Fibroblast of skin of left quadriceps (primary cell): ENCODE results near the gene CAMP.
"Not testable (repeated sequence)": the region's sequence is repeated elsewhere in the genome, so short reads cannot be mapped to it uniquely, and the experiment has no call there.

Experiments used
- DNase-seq, 2 experiments: peaks; one replicate each; pipeline ENCODE4 v3.0.0-alpha.2; 2013; ENCODE audit warnings: low read depth in 2 of 2

The CAMP gene

DNA sequence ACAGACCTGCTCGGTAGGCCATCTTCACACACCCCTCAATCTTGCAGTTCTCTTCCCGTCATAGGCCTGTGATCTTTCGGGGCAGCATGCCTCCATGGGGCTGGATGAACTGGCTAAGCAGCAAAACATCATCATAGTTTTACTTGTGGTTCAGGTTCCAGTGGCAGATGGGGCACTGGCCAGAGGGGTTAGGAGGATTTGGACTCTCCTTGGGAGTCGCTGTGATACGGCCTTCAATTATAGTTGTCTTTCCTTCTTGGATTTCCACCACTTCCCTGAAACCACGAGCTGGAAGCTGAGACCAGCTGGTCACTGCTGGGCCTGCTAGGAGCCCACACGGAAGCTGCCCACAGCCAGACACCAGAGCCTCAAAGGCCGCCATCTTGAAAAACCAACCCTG lies 33.3 kb downstream of the CAMP start:
- DNase-seq = no peak

DNA sequence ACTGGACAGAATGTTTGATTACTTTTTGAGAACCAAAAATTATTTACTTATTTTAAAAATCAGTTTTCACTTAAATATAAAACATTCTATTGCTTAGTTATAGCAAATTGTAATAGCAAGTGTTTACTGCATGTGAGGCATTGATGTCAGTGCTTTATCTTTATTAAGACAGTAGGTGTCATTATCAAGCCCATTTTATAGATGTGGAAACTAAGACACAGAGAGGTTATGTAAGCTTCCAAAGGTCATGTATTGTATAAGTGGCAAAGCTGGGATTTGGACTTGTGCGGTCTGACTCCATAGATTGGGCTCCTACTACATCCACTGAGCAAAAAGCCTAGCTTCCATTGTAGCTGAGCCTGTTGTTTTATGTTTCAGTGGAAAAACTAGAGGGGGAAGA lies 35.2 kb downstream of the CAMP start:
- DNase-seq = no peak

DNA sequence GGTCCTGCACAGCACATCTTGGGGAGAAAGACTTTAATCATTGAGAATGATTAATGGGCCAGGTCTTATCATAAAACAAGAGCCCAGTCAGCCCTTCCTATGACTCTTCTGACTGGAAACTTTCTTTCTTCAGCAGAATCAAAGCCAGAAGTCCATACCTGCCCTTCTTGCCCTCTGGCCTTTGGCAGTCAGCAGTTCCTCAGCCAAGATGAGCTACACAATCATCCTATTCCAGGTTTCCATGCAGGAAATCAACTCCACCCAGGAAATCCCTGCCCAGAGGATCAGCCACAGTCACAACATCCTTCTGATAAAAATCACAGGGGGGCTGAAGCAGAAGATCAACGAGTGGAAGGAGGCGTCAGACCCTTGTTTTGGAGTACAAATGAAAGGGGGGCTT lies 44.5 kb downstream of the CAMP start:
- no peak for DNase-seq

DNA sequence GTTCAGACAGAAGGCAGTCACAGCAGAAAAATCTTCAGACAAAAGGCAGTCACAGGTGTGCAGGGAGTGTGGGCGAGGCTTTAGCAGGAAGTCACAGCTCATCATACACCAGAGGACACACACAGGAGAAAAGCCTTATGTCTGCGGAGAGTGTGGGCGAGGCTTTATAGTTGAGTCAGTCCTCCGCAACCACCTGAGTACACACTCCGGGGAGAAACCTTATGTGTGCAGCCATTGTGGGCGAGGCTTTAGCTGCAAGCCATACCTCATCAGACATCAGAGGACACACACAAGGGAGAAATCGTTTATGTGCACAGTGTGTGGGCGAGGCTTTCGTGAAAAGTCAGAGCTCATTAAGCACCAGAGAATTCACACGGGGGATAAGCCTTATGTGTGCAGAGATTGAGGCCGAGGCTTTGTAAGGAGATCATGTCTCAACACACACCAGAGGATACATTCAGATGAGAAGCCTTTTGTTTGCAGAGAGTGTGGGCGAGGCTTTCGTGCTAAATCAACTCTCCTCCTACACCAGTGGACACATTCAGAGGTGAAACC lies 45.2 kb downstream of the CAMP start:
- DNase-seq = no peak

DNA sequence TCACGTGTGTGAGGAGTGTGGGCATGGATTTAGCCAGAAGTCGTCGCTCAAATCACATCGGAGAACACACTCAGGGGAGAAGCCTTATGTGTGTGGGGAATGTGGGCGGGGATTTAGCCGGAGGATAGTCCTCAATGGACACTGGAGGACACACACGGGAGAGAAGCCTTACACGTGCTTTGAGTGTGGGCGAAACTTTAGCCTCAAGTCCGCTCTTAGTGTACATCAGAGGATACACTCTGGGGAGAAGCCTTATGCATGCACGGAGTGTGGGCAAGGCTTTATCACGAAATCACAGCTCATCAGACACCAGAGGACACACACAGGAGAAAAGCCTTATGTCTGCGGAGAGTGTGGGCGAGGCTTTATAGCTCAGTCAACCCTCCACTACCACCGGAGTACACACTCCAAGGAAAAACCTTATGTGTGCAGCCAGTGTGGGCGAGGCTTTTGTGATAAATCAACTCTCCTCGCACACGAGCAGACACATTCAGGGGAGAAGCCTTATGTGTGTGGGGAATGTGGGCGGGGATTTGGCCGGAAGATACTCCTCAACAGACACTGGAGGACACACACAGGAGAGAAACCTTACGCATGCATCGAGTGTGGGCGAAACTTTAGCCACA lies 45.8 kb downstream of the CAMP start:
- DNase-seq = no peak

DNA sequence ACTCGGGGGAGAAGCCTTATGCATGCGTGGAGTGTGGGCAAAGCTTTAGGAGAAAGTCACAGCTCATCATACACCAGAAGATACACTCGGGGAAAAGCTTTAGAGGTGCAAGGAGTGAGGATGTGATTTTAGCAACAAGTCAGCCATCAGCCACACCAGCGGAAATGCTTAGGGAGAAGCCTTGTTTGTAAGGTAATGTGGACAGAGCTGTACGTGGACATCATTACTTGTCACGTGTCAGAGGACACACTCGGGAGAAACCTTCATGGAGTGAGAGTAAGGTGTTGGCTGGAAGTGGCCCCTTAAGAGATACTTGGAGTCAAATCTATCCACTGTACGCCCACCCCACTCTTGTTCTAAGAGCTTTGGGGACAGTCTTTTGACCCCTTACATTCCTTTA lies 46.3 kb downstream of the CAMP start:
- no peak for DNase-seq

DNA sequence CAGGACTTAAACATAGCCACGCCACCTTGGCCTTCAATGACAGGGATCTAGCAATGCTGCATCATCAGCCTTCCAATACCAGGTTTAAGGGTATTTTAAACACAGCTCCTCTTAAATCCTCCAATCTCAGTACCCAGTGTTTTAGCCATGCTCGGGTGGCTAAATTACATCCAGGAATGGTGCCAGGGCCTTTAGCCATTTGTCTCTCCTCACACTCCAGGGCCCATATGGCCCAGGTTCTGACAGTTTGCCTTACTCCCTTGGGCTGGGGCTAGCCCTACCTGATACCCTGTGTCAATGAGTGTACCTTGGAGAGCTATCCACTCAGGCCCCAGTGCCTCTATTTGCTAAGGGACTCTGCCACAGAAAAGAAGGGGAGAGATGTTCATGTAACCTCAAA lies 47.0 kb downstream of the CAMP start:
- no peak for DNase-seq

DNA sequence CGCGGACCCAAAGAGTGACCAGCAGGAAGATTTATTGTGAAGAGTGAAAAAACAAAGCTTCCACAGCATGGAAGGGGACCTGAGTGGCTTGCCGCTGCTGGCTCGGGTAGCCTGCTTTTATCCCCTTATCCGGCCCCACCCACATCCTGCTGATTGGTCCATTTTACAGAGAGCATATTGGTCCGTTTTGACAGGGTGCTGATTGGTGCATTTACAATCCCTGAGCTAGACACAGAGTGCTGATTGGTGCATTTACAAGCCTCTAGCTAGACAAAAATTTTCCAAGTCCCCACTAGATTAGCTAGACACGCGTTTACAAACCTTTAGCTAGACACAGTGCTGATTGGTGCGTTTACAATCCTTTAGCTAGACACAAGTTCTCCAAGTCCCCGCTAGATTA lies 47.9 kb downstream of the CAMP start:
- DNase-seq = not testable (repeated sequence)

DNA sequence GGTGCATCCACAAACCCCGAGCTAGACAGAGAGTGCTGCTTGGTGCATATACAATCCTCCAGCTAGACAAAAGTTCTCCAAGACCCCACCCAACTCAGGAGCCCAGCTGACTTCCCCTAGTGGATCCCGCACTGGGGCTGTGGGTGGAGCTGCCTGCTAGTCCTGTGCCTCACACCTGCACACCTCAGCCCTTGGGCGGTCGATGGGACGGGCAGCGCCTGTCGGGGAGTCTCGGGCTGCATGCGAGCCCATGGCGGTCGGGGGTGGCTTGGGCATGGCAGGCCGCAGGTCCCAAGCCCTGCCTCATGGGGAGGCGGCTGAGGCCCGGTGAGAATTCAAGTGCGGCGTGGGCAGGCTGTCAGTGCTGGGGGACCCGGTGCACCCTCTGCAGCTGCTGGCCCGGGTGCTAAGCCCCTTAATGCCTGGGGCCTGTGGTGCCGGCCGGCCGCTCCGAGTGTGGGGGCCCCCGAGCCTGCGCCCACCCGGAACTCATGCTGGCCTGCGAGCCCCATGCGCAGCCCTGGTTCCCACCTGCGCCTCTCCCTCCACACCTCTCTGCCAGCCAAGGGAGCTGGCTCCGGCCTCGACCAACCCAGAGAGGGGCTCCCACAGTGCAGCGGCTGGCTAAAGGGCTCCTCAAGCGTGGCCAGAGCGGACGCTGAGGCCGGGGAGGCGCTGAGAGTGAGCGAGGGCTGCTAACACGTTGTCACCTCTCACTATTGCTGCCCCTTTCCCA lies 48.6 kb downstream of the CAMP start:
- DNase-seq = no peak

DNA sequence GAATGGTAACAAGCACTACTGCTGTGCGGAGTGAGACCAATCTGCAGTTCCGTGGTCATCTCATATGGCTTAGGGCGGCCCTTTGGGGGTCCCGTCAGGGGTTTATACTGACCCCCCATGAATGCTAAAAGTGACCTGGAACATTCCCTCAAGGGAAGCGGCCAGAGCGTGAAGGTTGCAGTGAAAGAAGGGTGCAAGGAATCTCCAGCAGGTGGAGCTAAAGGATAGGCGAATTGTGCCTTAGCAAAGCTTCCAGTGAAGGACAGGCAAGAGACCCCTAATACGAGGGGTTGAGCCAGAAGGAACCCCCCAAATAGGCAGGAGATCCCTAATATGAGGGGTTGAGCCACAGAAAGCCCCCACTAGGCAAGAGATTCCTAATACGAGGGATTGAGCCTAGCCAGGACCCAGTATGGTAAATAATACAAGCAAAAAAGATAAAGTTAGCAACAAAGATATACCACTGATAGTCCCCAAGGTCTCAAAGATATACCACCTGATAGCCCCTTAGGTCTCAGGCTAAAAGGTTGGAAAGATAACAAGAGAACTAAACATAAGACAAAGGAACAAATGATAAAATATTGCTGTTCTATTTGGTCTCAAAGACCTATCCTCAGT lies 50.4 kb downstream of the CAMP start:
- peak; percentile 23 to 28 for DNase-seq

DNA sequence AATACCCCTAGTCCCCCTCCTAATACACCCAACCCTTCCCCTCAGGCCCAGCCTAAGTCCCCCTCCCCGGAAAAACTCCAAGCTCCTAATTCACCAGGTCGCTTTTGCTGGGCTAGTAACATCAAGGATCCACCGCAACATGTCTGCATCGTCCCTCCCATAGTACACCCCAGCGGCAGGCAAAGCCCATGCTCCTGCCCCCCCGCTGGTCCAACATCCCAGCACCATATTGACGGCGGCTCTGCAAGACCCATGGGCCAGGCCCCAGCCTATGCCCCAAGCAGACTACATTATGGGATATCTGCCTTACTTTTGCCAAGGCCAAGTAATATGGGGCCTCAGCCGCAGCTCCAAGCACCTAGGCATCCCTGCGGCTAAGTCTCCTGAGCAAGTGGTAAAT lies 51.2 kb downstream of the CAMP start:
- DNase-seq = no peak
